Activated T-cell treated with anti-CD3 and anti-CD28 coated beads for 1 hour (primary cell): ENCODE measurements around the gene COLEC12.

Source experiments
- DNase-seq: peaks from one replicate; pipeline ENCODE4 v3.0.0-alpha.2; 2020; ENCODE audit warnings: low read depth

The COLEC12 gene

DNA sequence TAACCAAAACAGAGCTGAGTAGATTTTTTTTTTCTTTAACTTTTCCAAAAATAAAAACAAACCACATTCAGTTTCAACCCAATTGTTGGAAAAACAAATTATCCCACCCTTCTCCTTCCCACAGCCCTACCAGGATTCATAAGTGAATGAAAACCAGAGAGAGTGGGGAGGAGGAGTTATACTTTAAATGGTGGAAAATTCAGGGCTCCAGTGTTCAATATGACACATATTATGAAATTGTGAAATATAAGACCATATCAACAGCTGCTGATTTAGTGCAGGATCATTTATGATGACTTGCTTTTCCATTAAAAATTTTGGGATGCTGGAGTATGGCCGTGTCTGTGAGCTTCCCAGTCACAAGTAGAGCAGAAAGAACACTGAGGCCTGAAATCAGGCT lies 26.7 kb downstream of the COLEC12 start:
- no peak for DNase-seq

DNA sequence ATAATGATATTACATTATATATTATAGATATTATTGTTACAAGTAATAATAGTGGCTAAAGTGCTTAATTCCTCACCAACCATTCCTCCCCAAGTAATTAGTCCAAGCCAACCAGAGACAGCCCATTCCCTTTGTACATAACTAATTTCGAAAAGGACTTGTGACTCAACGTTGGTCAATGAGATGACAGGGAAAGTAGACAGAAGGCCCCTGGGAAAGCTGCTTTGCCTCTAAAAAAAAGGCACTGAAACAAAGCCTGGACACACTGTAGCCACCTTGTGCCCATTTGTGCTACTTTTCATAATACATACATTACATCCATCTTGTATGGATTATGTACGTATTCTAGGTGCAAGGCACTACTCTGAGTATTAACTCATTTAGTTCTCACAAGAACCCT lies 28.8 kb downstream of the COLEC12 start:
- no peak for DNase-seq

DNA sequence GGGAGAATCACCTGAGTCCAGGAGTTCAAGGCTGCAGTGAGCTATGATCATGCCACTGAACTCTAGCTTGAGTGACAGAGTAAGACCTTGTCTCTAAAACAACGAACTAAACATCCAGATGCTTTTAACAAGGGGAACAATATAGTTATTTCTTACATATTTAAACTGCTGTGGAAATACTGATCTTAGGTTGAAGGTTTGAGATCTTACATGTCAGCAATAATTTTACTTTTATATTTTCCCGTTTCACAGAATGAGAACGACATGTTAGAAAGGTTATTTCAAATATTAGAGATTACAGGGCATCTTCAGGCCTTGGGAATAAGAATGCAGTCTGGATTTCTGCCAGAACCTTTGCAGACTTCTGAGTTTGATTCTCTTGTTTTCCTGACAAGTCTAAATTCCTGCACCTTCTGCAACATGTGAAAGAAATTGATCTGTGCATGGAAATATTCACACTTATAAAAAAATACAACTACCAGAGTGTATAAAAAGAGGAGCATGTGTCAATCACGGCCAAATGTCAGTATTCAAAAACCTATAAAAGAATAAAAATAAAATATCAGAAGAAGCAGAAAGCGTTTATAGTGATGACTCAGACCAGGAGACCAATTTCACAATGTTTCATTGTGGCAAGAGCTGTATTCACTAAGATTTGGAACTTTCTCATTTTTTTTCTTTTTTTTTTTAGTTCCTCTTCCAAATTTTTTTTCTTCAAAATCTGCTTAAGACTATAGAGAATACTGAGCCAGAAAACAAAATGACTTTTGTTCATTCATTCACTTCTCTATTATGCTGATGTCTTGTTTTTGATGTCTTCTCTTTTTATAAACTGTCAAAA lies 29.6 kb downstream of the COLEC12 start:
- no peak for DNase-seq

DNA sequence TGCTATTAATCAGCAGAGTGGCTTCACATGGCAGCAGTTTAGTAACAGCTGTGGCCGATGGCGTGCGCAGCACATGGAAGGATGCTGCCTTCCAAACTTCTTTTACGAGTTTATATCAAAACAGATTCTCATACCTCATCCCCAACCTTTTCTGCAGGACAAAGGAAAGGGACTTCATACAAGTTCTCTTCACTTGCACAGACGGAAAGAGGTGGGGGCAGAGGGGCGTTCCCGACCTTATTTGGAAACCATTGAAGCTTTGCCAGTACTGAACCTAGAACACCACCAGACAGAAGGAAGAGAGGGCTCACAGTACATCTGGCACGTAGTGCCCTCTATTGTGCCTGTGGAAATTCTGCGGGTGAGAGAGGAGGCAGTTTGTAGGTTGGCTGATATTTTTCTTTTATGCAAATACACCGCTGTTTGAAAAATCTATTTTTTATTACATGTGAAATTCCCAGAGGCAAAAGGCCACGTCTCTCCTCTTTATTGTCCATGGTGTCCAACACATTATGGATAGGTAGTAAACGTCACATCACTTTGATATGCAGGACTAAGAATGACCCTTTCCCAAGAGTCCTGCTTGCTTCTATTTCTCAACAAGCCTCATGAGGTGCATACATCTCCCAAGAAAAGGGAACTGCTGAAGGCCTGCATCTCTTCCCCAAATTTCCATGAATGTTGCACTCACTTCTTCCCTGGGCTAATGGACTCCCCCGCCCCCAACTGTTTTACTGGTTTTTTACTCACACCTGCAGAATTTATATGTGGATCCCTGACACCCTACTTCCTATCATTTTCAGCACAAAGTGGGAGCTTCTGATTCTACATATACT lies 31.3 kb downstream of the COLEC12 start:
- no peak for DNase-seq

DNA sequence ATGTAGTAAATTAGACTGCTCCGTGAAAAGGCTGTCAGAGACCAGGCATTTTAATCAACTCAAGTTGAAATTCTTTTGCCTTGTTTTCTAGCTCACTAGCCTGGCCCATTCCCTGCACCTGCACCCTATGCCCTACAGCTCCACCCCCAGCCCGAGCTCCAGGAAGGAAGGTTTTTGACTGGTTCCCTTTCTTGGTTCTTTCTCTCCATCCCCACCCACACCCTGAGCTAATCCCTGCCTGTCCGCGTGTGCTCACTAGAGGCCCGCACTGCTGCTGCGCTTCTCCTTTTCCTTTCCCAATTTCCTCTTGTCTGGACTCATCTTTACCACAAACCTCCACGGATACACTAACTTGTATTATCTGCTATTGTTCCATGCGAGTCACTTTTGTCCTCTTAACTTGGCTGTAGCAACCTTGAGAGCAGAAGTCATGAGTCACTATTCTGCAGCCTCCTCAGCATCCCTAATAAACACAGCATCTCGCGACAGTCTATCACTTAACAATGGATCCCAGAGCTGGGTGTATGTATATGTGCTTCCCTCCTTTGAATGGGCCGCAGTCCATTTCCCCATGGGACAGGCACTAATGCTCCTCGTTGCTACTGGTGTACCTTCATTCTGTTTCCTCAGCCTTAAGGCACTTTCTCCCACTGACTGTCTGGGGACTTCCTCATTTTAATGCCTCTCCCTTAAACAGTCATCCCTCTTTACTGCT lies 36.5 kb downstream of the COLEC12 start:
- no peak for DNase-seq

DNA sequence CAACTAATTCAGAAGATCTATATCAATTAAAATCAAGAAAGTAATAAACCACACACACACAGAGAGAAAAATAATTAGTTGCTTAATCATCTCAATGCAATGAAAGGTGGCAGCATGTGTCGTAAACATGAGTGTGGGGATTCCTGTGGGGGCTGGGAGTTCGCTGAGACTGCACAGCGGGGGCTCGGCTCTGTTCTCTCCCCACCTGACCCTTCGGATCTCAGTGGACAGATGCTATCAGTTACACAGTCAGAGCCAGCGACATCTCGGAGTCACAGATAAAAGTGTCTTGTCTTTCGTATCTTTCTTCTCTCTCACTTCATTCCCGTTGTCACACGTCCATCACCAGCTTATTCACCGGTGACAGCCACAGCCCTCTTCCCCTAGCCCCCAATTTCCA lies 37.1 kb downstream of the COLEC12 start:
- no peak for DNase-seq

DNA sequence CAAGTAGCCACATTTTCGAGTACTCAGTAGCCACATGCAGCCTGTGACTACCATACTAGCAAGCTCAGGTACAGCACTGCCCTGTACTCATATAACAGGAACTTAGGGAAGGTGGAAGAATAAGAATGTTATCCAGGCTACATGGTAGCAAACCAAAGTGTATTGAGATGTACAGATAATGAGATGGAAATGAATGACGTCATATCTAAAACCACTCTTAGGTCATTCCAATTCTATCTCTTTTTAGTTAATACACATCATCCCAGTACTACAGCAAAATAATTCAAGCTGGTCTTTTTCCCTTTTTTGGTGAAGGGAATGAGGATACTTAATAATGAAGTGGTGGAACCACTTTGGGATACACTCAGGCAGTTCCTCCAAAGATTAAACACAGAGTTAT lies 38.7 kb downstream of the COLEC12 start:
- DNase-seq, result no peak

DNA sequence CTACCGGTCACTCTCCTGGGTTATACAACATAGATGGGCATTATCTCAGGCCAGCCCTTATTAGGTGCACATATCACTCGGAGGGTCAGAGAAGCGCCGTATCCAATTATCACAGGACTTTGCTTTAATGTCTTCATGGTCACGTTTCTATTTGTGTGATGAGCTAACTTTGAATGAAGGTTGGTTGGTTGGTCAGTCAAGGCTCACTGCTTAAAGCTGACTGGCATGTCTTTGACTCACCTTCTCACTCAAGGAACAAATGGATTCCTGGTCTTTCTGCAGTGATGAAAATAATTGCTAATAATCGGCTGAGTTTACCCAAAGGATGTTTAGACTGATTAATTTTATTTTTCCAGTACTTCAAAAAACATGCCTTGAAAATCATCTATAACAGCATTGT lies 39.7 kb downstream of the COLEC12 start:
- no peak for DNase-seq

DNA sequence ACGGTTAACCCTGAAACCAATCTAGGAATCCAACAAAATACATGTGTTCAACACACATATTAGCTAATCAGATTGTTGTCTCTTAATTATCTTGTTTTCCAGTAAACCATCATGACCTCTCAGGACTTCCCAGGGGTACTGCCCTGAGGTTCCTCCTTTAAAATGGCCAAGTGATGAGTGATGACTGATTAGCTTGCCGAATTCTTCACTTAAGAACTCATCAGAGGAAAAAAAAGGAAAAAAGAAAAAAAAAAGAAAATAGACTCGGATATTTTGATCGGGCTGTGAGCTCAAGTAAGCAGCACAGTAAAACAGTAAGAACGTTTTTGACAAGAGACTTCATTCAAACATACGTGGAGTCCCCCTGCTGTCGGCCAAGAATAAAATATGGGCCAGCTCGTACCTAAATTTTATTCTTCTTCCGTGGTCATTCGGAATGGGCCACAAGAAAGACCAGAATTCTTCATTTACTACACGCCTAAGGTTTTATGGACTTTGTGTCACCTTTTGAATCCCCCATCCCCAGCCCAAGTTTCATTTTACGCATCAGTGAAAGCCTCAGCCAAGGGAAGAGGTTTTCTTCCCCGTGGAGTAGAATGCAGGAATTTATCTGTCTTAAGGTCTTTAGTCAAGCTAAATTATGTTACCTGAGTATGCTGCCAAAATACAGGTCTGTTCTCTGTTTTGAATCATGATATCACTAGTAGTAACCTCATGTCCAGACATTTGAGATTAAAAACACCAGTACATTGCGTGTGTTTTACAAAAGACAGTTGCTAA lies 40.5 kb downstream of the COLEC12 start:
- no peak for DNase-seq

DNA sequence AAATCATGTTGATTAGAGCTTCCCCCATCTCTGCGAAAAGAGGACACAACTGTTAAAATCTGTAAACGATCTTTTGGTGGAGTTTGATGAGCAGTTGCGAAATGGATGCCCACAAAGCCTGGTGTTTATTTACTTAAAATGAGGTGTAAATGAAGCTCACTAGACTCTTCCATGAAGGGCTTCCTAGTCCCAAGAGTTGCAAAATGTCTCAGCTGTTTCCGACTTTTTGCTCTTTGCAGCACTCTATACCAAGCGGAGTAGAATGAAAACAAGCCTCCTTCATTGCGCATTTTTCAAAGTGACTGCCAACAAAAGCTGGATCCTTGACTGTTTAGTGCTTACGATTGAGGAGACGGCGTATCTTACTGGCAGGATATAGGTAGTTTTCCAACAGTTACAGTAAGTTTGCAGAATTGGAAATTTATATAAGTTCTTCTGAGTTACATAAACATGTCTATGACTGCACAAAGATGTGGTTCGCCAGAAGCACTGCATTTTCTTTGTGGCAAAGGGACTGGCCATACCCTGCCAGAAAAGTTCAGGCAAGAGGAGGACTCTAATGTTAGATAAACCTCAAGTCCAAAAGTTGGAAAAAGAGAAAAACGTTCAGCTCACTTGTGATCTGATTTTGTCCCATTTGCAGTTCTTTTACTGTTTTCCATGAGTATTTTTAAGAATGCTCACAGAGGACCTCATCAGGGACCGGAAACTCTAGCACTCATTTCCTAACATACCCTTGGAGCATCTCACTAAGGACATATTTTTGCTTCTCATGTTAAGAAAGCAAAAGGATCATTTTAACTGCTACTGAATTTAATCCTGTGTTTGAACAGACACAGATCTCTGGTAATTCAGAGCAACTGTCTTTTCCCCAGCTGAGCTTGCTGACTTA lies 42.7 kb downstream of the COLEC12 start:
- DNase-seq, result no peak

DNA sequence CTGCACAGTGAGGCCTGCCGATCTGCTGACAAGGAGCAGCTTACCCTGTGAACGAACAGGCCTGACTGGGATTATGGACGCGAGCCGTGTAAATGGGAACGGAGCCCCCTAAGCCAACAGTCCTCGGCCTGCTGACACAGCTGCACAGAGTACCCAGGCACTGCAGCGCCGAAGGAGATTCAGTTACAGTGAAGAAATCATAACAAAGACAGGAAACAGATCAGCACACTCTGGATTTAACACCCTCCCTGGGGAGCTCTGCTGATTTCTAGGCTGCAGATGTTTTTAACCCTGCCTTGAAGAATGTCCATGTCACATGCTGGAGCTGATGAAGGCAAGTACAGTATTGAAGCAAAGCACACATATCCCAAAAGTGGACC lies 43.4 kb downstream of the COLEC12 start:
- no peak for DNase-seq

DNA sequence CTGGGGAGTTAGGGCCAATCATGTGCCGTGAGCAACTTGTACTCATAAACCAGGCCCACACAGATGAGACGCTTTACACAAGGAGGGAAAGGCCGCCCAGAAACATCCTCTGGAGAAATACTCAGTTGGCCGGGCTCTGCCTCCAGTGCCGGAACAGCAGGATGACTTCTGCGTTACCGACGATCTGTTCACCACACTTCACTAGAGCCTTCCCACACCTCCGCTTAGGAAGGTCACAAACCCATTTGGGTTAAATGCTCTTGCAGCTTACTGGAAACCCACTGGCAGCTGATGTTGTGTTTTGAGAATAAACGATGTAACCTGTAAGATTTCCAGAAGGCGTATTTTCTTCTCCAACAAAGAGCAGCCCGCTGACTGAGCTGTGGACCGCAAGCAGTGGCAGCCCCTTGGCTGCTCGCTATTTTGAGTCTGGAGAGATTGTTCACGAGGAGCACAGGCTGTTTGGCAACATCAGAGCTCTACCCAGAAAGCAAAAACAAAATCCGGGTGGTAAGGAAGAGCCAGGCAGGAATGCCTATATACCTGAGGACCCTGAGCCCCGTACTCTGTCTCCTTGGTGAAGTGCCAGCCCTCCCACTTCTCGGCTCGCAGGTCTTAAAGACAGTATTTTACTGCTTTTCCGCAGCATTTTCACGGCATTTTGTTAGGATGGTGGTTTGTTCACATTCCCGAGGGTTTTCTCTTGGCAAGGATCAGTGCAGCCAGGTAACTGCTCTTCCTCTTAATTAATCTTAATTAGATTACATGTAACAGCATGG lies 44.0 kb downstream of the COLEC12 start:
- DNase-seq, result no peak

DNA sequence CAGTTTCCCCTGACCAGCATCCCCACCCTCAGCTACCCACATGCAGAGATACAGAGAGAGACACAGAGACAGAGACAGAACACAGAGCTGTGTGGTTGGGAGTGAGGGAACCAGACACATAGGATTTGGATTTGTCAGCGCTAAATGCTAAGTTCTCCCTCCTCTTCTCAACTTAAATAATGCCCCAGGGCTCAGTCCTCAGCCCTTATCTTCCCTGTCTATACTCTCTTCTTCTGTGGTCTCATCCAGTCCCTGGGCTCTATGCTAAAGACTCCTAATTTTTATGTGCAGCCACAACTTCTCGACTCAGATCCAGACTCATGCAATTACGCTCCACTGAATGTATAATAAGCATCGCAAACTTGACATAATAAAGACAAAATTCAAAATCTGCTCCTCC lies 47.1 kb downstream of the COLEC12 start:
- DNase-seq, result no peak

DNA sequence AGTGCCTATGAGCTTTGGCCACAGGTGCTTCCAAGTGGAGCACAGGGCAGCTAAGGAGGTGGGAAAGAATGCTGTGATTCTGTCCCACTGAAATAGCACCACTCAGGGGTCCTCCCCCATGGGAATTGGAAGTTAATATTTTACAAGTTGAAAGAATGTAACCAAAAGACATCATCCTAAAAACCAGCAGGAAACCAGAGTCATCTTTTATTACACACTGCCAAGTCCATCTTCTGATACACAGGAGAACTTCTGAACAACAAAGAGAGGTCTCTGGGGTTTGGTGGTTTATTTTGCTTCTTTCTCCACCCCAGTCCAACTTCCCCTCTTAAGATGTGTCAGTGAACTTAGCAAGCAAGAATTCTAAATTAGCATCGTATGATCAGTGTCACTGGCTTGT lies 47.7 kb downstream of the COLEC12 start:
- DNase-seq, result no peak

DNA sequence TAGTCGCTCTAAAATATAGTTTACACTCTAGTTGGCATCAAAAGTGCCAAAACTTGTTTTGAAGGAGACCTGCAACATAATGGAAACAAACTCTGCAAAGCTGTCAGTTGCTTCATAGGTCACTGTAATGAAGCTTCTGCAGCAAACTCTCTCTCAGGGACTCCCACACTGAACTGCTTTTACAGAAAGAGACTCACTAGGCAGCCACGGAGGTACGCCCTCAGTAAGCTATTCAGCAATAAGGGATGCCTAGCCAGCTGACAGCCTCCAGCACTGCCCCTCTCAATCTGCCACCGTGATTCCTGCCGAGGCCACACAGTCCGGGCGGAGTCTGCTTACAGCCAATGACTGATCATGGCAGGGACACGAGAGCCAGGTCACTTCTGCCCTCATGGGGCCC lies 51.1 kb downstream of the COLEC12 start:
- DNase-seq, result no peak

DNA sequence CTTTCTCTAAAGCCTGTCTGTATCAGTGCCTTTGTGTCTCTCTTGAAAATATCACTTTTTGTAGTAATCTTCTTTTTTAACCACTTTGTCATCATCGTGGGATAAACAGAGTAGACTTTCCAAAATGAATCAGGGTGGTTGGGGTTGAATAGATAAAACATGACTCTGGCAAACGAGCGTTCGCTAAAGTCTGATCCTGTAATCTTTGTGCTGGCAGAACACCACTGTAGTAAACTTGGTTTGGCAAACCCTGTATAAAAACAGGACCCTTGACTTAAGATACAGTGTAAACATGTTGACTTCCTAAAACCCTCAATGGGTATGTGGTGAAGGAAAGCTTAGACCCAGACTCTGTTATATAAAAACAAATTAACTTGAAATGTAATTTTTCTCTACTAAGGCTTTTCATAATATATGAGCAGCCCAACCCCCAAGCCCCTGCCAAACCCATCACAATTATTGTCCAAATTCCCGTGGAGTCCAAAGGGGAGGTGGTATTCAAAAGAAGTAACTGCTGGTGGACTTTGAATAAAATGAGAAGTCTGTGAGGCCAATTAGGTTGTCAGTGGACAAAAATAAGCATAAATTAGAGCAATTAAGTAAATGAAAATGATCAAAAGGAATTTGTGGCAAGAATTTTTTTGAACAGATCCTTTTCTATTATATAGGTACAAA lies 52.2 kb downstream of the COLEC12 start:
- DNase-seq, result no peak

DNA sequence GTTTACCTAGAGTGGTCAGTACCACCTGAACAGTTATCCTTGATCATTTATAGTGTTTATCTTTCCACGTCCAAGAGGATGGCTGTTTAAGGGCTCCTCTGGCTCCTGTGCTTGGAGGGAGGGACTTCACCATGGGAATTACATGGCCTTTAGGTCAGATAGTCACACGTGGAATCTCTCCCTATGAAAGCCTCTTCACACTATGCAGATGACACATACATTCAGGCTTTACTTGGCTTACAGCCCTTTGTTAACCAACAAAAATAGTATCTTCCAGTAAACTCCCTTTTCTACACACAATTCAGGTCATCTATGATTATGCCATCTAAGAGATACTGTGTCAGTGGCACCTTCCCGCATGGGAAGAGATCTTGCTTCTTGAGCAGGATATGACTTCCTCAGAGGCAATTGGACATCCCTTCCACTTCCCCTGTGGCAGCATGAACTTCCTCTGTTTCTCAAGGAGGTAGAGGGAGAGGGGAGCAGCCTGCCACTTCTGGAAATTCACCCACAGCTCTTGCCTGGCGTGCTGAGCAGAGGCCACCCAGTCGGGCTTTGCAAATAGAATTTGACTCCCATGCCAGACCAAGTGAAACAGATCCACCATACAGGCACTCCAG lies 53.5 kb downstream of the COLEC12 start:
- no peak for DNase-seq

DNA sequence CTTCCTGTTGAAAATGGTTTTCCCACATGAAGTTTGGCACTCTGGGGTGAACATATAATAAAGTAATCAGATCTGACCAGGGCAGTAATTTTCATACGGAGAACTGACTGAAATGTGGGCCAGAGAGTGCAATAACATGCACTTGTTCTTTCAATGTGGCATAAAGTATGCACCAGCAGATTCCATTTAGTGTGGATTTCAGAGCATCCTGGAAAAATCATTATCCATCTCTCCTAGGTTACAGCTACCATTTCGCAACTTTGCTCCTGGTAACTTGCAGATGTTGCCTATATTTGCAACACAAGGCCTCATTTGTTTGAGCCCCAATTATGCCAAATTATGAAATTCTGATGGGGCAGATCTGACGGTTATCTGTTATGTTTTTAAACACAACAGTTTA lies 55.4 kb downstream of the COLEC12 start:
- DNase-seq, result no peak

DNA sequence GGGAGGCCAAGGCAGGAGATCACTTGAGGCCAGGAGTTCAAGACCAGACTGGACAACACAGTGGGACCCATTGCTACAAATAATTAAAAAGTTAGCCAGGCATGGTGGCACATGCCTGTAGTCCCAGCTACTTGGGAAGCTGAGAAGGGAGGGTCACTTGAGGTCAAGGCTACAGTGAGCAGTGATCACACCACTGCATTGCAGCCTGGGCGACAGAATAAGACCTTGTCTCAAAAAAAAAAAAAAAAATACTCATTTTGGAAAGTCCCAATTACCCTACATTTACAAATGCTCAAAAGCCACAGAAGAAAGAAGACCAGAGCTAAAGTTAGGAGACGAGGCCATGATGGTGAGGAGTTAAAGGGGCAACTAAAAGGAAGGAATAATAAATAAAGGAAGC lies 61.9 kb downstream of the COLEC12 start:
- DNase-seq, result no peak
